Measurements from ENCODE around the gene C19orf12. TPM values are rescaled to one million over a fixed set of nuclear protein-coding genes. Genes with fewer than 3 reads are reported as not detected.

Gene C19orf12
- total RNA-seq, 2 experiments from 2014 or later = 7.7 TPM

- H3K27ac Mint-ChIP-seq = no peak overlapping the region
- no peaks in the 10 kb centered on the region for H3K36me3 ChIP-seq (ENCODE audit: insufficient read depth, low read length)
- intact Hi-C loops (cut with DNase I, micrococcal nuclease) = no loop called here
- no peak for DNase-seq
- no peaks in the 10 kb centered on the region for H3K9me3 Mint-ChIP-seq
- TF ChIP-seq CTCF (IDR thresholded peaks at IDR 0.05) = no peak
- H3K4me3 Mint-ChIP-seq = no peak overlapping the region
- ChIA-PET POLR2A (no interaction called here), CTCF (no interaction called here)
- H3K27ac ChIP-seq (ENCODE audit: low read depth in 1 of 2, low read length in 2 of 2) = no peak overlapping the region
- H3K36me3 Mint-ChIP-seq (ENCODE audit: low read depth) = no peaks in the 10 kb centered on the region
- no peaks in the 10 kb centered on the region for H3K4me1 Mint-ChIP-seq (ENCODE audit: low read depth)
- no peak overlapping the region for H3K4me3 ChIP-seq (ENCODE audit: low read length)
- H3K4me1 ChIP-seq (ENCODE audit: insufficient read depth, low read length) = no peaks in the 10 kb centered on the region
- H3K27me3 ChIP-seq (ENCODE audit: control insufficient read depth in 1 of 2, insufficient read depth in 2 of 2, low read length in 2 of 2) = no peaks in the 10 kb centered on the region
- no peaks in the 10 kb centered on the region for H3K27me3 Mint-ChIP-seq
- ATAC-seq (ENCODE audit: poor library complexity) = no peak
- H3K9me3 ChIP-seq (ENCODE audit: control insufficient read depth in 1 of 2, insufficient read depth in 1 of 2, low read length in 2 of 2) = no peaks in the 10 kb centered on the region
Observed at GRCh38 chr19:29750001-29750400, 34.9 kb upstream of the C19orf12 start.

DNA sequence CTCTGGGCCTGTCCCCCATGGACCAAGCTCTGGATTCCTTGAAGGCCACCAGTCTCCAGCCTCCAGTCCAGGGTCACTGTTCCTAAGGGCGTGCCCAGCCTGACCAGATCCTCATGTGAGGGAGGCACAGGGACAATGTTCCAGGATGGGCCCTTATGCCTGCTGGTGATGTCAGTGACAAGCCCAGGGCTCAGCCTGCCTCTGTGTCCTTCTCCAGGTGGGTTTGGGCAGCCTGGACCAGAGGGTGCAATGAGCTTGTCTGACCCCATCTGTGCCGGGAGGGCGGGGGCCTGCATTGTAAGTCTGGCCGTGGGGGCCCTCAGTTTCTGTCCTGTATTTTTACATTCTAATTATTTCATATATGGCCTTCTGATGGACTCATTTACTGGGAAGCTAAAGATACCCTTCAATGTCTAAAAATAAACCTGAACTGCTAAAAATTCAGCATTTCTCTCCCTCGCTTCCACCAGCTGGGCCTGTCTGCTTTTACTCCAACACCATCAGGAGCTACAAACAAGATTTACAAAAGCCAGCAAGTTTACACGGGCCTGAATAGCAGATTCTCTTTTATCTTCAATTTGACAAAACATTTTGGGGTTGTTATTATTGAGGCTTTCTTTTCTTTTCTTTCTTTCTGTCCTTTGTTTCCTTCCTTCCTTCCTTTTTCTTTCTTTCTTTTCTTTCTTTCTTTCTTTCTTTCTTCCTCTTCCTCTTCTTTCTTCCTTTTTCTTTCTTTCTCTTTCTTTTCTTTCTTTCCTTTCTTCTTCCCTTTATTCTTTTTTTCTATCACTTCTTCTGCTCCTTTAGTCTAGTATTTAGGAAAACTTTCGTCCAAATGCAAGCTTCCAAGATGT, 34.2 kb upstream of the C19orf12 start:
- no peaks in the 10 kb centered on the region for H3K4me1 ChIP-seq (ENCODE audit: insufficient read depth, low read length)
- no peak for ATAC-seq (ENCODE audit: poor library complexity)
- H3K9me3 ChIP-seq (ENCODE audit: control insufficient read depth in 1 of 2, insufficient read depth in 1 of 2, low read length in 2 of 2) = no peaks in the 10 kb centered on the region
- H3K36me3 ChIP-seq (ENCODE audit: insufficient read depth, low read length) = no peaks in the 10 kb centered on the region
- no peak overlapping the region for H3K27ac ChIP-seq (ENCODE audit: low read depth in 1 of 2, low read length in 2 of 2)
- CTCF ChIA-PET = interaction anchor here (1.4 kb wide), 1 partner anchor 10 kb away, joined by 4 read pairs; no protein-coding TSS in a partner anchor
- Mint-ChIP-seq H3K4me3 (no peak overlapping the region), H3K36me3 (ENCODE audit: low read depth) (no peaks in the 10 kb centered on the region), H3K4me1 (ENCODE audit: low read depth) (no peaks in the 10 kb centered on the region), H3K9me3 (no peaks in the 10 kb centered on the region), H3K27me3 (no peaks in the 10 kb centered on the region), H3K27ac (no peak overlapping the region)
- intact Hi-C loops (cut with DNase I, micrococcal nuclease) = no loop called here
- DNase-seq = no peak
- POLR2A ChIA-PET = no interaction called here
- no peak overlapping the region for H3K4me3 ChIP-seq (ENCODE audit: low read length)
- no peaks in the 10 kb centered on the region for H3K27me3 ChIP-seq (ENCODE audit: control insufficient read depth in 1 of 2, insufficient read depth in 2 of 2, low read length in 2 of 2)
- TF ChIP-seq CTCF (IDR thresholded peaks at IDR 0.05) = no peak

GRCh38 chr19:29745253-29745652, 30.2 kb upstream of the C19orf12 start:
- ATAC-seq (ENCODE audit: poor library complexity) = no peak
- H3K27ac ChIP-seq (ENCODE audit: low read depth in 1 of 2, low read length in 2 of 2) = no peak overlapping the region
- DNase-seq = no peak

More at GRCh38 chr19:29745253-29745652, 30.2 kb upstream of the C19orf12 start:
- no peaks in the 10 kb centered on the region for H3K9me3 ChIP-seq (ENCODE audit: control insufficient read depth in 1 of 2, insufficient read depth in 1 of 2, low read length in 2 of 2)
- Mint-ChIP-seq H3K9me3 (no peaks in the 10 kb centered on the region), H3K27ac (no peak overlapping the region), H3K4me1 (ENCODE audit: low read depth) (no peaks in the 10 kb centered on the region), H3K27me3 (peaks cover 4% of the 10 kb centered on the region), H3K4me3 (no peak overlapping the region), H3K36me3 (ENCODE audit: low read depth) (no peaks in the 10 kb centered on the region)
- H3K4me3 ChIP-seq (ENCODE audit: low read length) = no peak overlapping the region
- intact Hi-C loops (cut with DNase I, micrococcal nuclease) = no loop called here
- no peaks in the 10 kb centered on the region for H3K4me1 ChIP-seq (ENCODE audit: insufficient read depth, low read length)
- no peaks in the 10 kb centered on the region for H3K36me3 ChIP-seq (ENCODE audit: insufficient read depth, low read length)
- H3K27me3 ChIP-seq (ENCODE audit: control insufficient read depth in 1 of 2, insufficient read depth in 2 of 2, low read length in 2 of 2) = no peaks in the 10 kb centered on the region
- ChIA-PET POLR2A (no interaction called here), CTCF (no interaction called here)
- TF ChIP-seq CTCF (IDR thresholded peaks at IDR 0.05) = no peak

Measured in CD4-positive, alpha-beta T cell (primary cell).